Measurements from ENCODE around the gene HDHD5.

The HDHD5 gene

DNA sequence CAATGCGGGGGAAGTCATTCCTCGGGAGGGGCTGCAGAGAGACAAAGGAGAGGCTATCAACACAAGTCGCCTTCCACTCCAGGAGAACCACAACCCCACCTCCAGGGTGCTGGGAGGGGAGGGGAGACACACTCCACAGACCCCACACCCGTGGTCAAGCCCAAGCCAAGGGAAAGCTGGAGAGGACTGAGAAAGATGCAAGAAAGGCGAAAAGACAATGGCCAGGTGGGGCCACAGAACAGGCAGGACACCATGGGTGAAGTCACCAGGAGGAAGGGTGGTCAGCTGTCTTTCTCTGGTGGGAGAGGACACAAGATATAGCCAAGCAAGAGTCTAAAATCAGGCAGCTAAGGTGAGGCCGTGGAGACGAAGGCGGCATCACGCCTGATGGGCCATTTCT is 16.0 kb downstream of the HDHD5 start:
- no peak for DNase-seq (ENCODE audit: low spot score)

DNA sequence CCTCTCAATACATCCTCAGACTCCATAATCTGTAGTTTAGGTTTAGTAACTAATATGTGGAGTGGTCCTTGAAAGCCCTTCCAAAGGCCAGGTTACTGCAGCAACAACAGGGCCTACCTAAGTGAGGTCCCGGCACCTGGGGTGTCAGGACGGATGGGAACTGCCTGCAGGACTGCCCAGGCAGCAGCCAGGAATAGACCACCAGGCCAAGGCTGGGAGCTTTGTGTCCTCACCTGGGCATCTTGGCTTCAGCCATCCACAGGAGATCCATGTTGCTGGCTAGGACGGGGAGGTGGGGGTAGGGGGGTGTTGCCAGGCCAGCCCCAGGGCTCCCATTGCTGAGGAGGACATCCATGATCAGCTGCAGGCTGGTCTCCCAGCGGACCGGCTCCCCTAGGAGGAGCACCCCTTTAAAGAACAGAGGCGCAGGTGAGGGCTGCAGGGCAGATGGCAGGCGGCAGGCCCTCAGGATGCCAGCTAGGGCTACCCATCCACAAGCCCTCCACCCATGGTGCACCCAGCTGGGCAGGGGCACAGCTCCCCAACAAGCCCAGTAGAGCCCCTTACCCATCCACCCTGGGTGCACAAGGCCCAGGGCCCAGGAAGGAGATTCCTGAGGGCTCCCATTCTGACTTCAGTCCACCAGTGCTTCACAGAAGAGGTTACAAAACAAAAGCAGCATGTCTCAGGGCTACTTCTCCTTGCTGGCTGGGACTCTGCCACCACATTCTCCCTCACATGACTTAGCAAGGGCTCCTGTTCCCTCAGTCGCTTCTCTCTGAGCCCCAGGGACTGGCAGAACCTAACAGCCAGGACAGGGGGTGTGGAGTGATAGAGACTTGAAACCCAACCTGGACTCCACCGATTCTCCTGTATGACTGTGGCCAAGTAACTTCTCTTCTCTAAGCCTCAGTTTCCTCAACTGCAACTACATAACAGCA is 18.0 kb downstream of the HDHD5 start:
- TF ChIP-seq, protein P1, sequence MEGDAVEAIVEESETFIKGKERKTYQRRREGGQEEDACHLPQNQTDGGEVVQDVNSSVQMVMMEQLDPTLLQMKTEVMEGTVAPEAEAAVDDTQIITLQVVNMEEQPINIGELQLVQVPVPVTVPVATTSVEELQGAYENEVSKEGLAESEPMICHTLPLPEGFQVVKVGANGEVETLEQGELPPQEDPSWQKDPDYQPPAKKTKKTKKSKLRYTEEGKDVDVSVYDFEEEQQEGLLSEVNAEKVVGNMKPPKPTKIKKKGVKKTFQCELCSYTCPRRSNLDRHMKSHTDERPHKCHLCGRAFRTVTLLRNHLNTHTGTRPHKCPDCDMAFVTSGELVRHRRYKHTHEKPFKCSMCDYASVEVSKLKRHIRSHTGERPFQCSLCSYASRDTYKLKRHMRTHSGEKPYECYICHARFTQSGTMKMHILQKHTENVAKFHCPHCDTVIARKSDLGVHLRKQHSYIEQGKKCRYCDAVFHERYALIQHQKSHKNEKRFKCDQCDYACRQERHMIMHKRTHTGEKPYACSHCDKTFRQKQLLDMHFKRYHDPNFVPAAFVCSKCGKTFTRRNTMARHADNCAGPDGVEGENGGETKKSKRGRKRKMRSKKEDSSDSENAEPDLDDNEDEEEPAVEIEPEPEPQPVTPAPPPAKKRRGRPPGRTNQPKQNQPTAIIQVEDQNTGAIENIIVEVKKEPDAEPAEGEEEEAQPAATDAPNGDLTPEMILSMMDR (IDR thresholded peaks at IDR 0.05), result no peak
- Histone ChIP-seq H3K4me3 (no peak overlapping the region), H3K27ac (no peak overlapping the region)
- no peak for DNase-seq (ENCODE audit: low spot score)

More for the DNA sequence above, 16.0 kb downstream of the HDHD5 start:
- H3K4me3 ChIP-seq, result no peak overlapping the region
- H3K27ac ChIP-seq, result no peak overlapping the region
- TF ChIP-seq, protein P1 (IDR thresholded peaks at IDR 0.05), result no peak

DNA sequence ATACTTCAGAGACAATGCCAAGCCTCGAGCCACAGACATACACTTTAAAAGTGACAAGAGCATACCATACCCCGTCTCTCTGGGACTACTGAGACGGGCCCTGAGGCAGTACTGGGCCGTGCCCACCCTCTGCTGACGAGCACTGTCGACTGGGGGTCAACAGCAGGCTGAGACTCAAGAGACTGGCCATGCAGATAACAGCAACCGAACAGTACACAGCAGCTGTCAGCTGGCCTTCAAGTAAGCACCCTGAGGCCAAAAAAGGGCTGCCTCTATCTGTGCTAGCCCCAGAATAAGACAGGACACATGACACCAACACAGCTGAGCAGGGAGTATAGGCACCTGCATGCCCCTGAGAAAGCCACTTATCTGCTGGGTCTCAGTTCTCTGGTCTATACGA is 19.1 kb downstream of the HDHD5 start:
- TF ChIP-seq, protein P1 (IDR thresholded peaks at IDR 0.05), result no peak
- DNase-seq (ENCODE audit: low spot score), result no peak
- H3K27ac ChIP-seq, result no peak overlapping the region

DNA sequence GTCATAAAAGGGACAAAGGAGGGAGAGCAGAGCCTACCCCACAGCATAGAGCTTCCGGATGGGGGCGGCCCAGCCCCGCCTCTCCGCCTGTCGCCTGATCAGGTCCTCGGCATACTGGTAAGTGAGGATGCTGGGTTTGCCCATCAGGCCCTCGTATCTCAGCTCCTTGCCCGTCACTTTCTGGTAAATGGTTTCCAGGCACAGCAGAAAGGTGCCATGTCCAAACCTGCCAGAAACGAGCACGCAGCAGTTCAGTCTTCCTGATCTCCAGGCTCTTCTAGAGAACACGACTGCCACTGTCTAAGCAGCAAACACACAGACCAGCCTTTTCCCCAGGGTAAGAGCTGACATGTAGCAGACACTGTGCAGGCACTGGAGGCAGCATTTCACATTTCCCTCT is 20.6 kb downstream of the HDHD5 start:
- H3K4me3 ChIP-seq, result no peak overlapping the region
- H3K27ac ChIP-seq, result no peak overlapping the region
- DNase-seq (ENCODE audit: low spot score), result no peak
- TF ChIP-seq, protein P1 (IDR thresholded peaks at IDR 0.05), result no peak

More for the DNA sequence above, 19.1 kb downstream of the HDHD5 start:
- no peak overlapping the region for H3K4me3 ChIP-seq

DNA sequence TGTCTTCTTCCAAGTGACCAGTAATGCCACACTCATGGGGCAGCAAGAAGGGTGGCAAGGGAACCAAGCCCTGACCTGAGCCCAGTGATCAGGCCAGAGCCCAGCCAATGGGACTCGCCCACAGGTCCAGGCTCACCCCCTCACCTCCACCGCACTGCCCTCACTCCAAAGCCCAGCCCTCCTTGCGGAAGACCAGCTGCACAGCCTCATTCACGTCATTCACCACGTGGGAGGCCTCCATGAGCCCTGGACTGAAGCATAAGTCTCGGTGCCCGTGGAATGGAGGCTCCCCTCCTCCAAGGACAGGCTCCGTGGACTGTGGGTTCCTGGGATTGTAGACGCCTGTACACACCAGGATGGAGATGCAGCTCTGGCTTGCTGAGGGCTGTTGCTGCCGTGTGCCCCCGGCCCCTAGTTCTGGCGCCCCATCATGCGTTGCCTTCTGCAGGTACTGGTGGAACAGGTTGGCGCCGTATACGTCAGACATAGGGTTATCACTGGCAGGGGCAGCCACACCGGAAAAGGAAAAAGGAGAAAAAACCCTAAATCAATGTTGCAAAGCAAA is 21.1 kb downstream of the HDHD5 start:
- no peak for DNase-seq (ENCODE audit: low spot score)
- TF ChIP-seq, protein P1 (IDR thresholded peaks at IDR 0.05), result no peak

DNA sequence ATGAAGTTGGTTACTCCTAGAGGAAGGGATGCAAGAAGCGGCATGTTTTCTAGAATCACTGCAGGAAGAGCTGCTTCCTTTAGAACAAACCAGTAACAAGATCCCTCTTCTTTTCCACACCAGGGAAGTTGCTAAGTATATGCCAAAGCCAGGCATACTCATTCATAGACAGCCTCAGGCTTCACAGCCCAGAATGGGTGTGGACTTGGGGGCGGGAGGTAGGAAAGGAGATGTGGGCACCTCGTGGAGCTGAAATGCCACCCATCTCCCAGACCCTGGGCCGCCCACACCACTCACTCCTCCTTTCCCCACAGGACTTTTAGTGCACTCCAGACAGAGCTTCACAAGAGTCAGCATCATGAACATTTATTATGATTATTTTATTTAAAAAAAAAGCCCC is 21.9 kb downstream of the HDHD5 start:
- H3K27ac ChIP-seq, result no peak overlapping the region
- no peak overlapping the region for H3K4me3 ChIP-seq
- TF ChIP-seq, protein P1 (IDR thresholded peaks at IDR 0.05), result no peak
- no peak for DNase-seq (ENCODE audit: low spot score)

More for the DNA sequence above, 21.1 kb downstream of the HDHD5 start:
- no peak overlapping the region for H3K4me3 ChIP-seq
- H3K27ac ChIP-seq, result no peak overlapping the region

Data from coronary artery (tissue), 2 donors.